T-helper 1 cell treated with Interleukin-12 subunit alpha and Interleukin-12 subunit beta and Interleukin-4 antibody, amounts not matched to agents 30 μg/mL and 1 μg/mL, for 36 hours (primary cell): Measurements from ENCODE around the gene OAF.

Experiments
- H3K27ac Mint-ChIP-seq: one replicate; pipeline ENCODE4 v1.8.0; 2021; ENCODE audit warnings: mild to moderate bottlenecking, mixed read lengths
- H3K27me3 Mint-ChIP-seq: one replicate; pipeline ENCODE4 v1.8.0; 2021; ENCODE audit warnings: low read depth, mixed read lengths
- H3K36me3 Mint-ChIP-seq: one replicate; pipeline ENCODE4 v1.8.0; 2021; ENCODE audit warnings: low read depth, mixed read lengths
- H3K4me1 Mint-ChIP-seq: one replicate; pipeline ENCODE4 v1.8.0; 2021; ENCODE audit warnings: low read depth, mixed read lengths
- H3K4me3 Mint-ChIP-seq: one replicate; pipeline ENCODE4 v1.8.0; 2021; ENCODE audit warnings: mild to moderate bottlenecking, moderate library complexity, mixed read lengths
- H3K9me3 Mint-ChIP-seq: one replicate; pipeline ENCODE4 v1.8.0; 2021; ENCODE audit warnings: mixed read lengths

Gene OAF

GRCh38 chr11:120210626-120211521 lies at the start of gene OAF:
Gene OAF, plus strand, starts transcription at chr11:120211032. Its CDS starts 248 bp downstream, at chr11:120211280.
- H3K9me3 Mint-ChIP-seq, result no peaks in the 10 kb centered on the region
- H3K27ac Mint-ChIP-seq, result peak within 1 kb of the TSS; percentile 77
- H3K4me3 Mint-ChIP-seq, result peak within 1 kb of the TSS; percentile 95
- peaks cover 72% of the 10 kb centered on the region for H3K27me3 Mint-ChIP-seq
- no peaks in the 10 kb centered on the region for H3K36me3 Mint-ChIP-seq
- peaks cover 10% of the 10 kb centered on the region for H3K4me1 Mint-ChIP-seq

DNA sequence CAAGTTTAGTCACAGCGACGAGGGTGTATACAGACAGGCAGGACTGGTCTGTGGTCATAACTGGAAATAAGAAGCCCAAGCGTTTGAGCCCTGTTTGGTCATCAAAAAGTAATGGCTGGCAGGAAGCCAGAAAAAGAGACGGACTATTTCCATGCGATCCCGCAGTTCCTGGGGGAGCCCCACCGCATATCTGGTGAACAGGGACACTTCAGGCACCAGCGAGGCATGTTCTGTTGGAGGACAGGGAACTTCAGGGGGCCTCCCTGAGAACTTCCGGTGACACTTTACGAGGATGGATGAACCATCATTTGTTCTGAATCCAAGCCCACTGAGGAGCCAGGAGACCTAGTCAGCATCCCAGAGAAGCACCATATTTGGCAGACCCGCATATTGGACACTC lies 43.2 kb upstream of the OAF start:
- Mint-ChIP-seq H3K27me3 (peaks cover 72% of the 10 kb centered on the region), H3K27ac (no peak overlapping the region), H3K4me3 (no peak overlapping the region), H3K9me3 (no peaks in the 10 kb centered on the region), H3K36me3 (no peaks in the 10 kb centered on the region), H3K4me1 (peaks cover 7% of the 10 kb centered on the region)

DNA sequence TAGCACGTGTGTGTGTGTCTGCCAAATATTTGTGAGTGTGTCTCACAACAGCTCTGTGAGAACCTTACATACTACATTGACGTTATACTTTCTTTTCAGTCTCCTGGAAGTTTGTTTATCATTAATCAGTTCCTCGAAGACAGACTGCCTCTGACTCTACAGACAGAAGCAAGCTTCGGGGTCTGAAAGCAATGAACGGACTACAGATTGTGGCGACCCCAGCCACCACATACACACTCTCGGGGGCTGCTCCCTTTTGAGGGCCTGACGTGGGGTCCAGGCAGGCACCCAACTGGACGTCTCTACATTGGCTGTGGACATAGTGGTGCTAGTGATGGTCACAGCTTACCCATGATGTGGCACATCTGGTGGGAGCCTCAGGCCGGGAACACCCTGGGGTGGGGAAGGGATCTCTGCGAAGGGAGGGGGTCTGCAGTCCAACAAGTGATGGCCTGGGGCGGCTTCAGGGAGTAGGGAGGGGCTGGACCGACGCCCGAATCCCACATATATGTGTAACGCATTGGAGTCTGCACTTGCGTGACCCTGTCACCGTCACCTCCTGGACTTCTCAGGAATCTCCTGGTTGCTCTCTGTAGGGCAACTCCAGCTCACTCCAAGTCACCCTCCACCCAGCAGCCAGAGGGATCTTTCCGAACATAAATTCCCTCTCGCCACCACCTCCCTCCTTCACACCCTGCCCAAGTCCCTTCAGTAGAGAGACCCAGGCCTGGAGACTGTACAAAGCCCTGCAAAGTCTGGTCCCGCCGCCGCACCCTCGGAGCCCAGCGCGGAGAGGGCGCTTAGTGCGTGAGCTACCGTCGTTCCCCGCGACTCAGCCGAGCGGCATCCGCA lies 42.5 kb upstream of the OAF start:
- H3K9me3 Mint-ChIP-seq, result no peaks in the 10 kb centered on the region
- H3K4me1 Mint-ChIP-seq, result peaks cover 7% of the 10 kb centered on the region
- peaks cover 77% of the 10 kb centered on the region for H3K27me3 Mint-ChIP-seq
- H3K4me3 Mint-ChIP-seq, result peak overlapping the region; percentile 49
- H3K27ac Mint-ChIP-seq, result no peak overlapping the region
- no peaks in the 10 kb centered on the region for H3K36me3 Mint-ChIP-seq

DNA sequence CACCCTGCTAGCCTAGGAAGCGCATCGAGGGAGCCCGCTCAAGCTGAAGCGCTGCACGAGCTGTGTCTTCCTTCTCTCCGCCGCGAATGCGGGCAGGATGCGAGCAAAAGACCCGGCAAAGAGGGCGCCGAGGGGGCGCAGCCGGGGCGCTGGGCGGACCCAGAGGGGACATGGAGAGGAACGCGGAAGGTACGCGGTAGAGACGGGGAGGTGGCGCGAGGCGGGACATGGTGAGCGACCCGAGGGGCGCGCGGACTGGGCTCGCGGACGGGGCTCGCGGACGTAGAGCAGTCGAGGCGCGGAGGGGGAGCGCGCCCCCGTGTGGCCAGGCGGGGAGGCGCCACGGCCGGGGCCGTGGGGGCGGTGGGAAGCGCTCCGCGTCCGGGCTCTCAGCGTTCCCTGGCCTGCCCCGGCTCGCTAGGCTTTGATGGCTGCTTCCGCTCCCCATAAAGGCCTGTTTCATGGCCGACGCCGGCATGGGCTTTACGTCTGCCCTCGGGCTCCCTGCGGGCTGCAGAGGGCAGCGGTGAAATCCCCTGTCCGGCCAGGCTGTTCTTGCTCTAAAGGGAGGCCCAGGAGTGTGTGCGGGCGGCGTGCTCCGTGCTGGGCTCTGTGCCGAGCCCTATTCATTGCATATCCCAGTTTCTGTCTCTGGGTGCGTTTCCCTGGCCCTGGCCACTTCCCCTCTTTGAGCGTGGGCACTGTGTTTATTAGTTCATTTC lies 41.7 kb upstream of the OAF start:
- Mint-ChIP-seq H3K4me1 (peaks cover 7% of the 10 kb centered on the region), H3K36me3 (no peaks in the 10 kb centered on the region), H3K27me3 (peaks cover 78% of the 10 kb centered on the region), H3K4me3 (peak overlapping the region; percentile 49), H3K27ac (no peak overlapping the region), H3K9me3 (no peaks in the 10 kb centered on the region)

DNA sequence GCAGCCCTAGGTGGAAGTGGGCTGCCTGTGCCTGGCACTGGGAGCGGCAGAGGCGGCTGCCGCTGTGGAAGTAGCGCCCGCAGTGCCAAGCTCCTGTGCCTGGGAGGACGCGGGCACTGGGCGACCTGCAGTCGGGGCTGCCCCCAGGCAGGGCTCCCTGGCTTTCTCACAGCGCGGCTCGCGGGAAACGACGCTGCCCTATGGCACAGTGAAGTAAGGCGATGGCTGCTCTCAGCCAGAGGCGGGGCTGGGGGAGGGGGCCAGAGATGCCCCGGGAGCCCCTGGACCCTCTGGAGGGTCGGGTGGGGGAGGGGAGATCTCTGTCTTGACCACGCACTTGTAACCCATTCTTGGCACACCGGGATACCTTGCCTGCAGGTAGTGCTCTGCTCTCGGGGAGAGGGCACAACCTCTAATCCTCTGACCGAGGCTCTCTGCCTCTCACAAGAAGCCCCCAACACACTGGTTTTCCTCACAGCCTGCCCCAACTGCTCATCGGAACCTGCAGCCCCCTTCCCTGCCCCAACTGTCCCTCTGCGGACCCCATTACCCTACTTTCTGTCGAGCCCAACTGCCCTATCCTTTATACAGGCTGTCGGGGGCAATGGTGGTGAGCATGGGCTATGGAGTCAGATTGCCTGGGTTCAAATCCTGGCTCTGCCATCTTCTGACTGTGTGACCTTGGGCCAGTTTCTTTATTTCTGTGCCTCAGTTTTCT lies 40.7 kb upstream of the OAF start:
- Mint-ChIP-seq H3K9me3 (no peaks in the 10 kb centered on the region), H3K4me3 (no peak overlapping the region), H3K27ac (no peak overlapping the region), H3K36me3 (no peaks in the 10 kb centered on the region), H3K4me1 (peaks cover 7% of the 10 kb centered on the region), H3K27me3 (peaks cover 78% of the 10 kb centered on the region)

DNA sequence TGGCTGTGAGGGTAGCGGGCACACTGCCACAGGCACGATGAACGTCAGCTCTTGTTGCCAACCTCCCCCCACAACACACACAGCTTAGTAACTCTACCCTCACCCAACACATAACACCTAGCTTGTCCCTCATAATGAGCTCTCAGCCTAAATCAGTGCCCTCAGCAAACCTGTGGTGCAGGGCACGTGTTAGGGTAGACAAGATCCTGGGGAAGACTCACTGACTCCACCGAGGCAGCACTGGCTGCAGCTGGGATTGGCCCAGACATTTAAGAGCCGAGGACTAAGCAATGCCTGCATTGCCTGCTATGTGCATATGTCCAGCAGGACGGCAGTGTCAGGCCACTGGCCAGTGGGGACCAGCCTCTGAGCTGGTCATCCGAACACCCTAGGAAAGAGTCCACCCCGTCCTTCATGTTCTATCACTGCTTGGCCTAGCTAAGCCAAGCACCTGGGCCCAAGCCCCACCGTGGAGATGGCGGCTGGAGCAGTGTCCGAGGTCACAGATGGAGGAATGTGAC lies 40.0 kb upstream of the OAF start:
- H3K9me3 Mint-ChIP-seq, result no peaks in the 10 kb centered on the region
- H3K27me3 Mint-ChIP-seq, result peaks cover 79% of the 10 kb centered on the region
- H3K27ac Mint-ChIP-seq, result no peak overlapping the region
- H3K4me3 Mint-ChIP-seq, result no peak overlapping the region
- H3K4me1 Mint-ChIP-seq, result peaks cover 7% of the 10 kb centered on the region
- H3K36me3 Mint-ChIP-seq, result no peaks in the 10 kb centered on the region

DNA sequence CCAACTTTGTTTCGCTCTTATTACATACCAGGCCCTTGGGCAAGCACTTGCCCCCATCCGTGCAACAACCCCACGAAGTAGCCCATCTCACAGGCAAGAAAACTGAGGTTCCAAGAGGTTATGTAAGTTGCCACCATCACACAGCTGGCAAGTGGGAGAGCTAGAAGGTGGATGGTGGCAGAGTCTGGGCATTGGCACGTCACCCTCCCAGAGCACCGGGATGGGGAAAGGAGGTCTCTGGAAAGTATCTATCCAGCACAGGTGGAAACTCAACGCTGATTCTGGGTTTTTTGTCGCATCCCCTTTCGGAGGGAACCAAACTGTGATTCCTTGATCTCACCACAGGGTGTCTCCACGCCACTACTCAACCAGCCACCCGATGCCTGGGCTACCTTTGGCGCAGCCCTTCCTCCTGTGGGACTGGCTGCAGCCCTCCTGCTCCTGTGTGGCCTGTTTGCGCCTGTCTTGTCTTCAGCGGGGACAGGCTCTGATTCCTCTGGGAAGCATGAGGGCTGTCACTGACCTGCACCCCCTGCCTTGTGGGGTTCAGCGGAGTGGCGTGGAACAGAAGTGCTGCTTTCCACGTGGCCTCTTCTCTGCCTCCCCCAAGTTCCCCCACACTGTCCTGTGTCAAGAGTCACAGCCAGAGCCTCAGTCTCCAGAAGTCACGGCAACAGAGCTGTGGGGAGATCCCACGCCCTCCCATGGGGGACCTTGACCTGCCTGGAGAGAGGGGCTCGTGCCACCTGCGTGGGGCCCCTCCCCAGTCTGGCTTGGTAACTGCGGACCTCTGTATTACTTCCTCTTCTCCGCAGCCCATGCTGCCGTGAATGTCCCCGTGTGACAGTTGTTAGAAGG lies 38.5 kb upstream of the OAF start:
- Mint-ChIP-seq H3K27me3 (peaks cover 71% of the 10 kb centered on the region), H3K4me3 (no peak overlapping the region), H3K9me3 (no peaks in the 10 kb centered on the region), H3K4me1 (peaks cover 7% of the 10 kb centered on the region), H3K27ac (no peak overlapping the region), H3K36me3 (no peaks in the 10 kb centered on the region)

DNA sequence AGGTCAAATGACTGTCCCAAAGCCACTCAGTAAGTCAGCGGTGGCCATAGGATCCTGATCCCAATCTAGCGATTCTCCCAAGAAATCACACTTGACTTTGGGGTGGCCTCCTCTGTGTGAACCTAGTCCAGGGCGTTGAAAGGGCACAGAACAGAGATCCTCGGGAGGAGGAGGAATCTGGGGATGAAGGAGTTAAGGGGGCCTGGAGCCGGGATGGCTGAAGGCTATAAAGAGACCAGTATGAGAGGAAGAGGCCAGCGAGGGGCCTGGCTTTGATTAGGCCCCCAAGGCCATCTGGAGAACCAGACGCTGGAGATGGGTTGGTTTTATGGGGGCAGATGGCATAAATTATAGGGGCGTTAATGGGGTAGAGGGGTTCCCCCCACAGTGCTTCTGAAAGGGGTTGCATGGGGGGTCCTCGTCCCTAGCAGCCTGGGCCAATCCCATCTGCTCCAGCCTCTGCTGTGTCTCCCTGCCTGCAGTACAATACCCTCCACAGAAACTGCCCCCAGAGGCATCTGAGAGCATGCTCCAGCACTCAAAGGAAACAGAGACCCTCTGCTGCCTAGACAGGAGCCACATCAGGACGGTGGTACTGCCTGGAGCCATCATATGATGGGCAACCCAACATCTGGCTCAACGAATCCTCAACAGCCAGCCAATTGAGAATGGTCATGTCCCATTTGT lies 37.7 kb upstream of the OAF start:
- no peaks in the 10 kb centered on the region for H3K9me3 Mint-ChIP-seq
- H3K27me3 Mint-ChIP-seq, result peaks cover 63% of the 10 kb centered on the region

GRCh38 chr11:120173807-120174206 lies 37.0 kb upstream of the OAF start:
- Mint-ChIP-seq H3K4me1 (peaks cover 3% of the 10 kb centered on the region), H3K27me3 (peaks cover 57% of the 10 kb centered on the region), H3K27ac (no peak overlapping the region), H3K4me3 (no peak overlapping the region), H3K36me3 (no peaks in the 10 kb centered on the region), H3K9me3 (no peaks in the 10 kb centered on the region)

More for the DNA sequence above, 37.7 kb upstream of the OAF start:
- H3K27ac Mint-ChIP-seq, result no peak overlapping the region
- H3K4me1 Mint-ChIP-seq, result peaks cover 7% of the 10 kb centered on the region
- no peaks in the 10 kb centered on the region for H3K36me3 Mint-ChIP-seq
- H3K4me3 Mint-ChIP-seq, result no peak overlapping the region

GRCh38 chr11:120174866-120175265 lies 36.0 kb upstream of the OAF start:
- no peak overlapping the region for H3K27ac Mint-ChIP-seq
- H3K4me1 Mint-ChIP-seq, result peaks cover 3% of the 10 kb centered on the region
- H3K4me3 Mint-ChIP-seq, result no peak overlapping the region
- no peaks in the 10 kb centered on the region for H3K36me3 Mint-ChIP-seq
- H3K27me3 Mint-ChIP-seq, result peaks cover 57% of the 10 kb centered on the region
- H3K9me3 Mint-ChIP-seq, result no peaks in the 10 kb centered on the region

DNA sequence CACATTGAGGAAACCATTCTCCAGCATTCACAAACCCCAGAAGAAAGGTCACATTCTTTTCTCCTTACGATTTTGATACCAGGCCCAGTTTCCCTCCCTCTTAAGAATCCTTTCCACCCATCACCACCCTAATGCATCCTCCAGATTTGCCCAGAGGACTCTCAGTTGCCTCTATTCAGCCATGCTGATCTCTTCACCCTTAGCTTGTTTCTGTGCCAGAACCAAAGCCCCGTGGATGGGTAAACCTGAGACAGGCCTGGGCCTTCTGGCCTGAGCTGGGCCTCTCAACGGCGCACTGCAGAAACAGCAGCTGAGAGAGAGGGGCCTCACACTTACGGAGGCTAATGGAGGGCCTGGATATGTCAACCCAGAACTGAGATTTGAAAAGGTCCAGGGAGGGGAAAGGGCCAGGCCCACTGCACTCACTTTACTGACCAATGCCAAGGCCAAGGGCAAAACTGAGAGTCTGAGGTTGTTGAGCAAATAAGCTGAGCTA lies 32.2 kb upstream of the OAF start:
- Mint-ChIP-seq H3K4me1 (no peaks in the 10 kb centered on the region), H3K27ac (no peak overlapping the region), H3K4me3 (no peak overlapping the region), H3K27me3 (peaks cover 28% of the 10 kb centered on the region), H3K36me3 (no peaks in the 10 kb centered on the region), H3K9me3 (no peaks in the 10 kb centered on the region)

DNA sequence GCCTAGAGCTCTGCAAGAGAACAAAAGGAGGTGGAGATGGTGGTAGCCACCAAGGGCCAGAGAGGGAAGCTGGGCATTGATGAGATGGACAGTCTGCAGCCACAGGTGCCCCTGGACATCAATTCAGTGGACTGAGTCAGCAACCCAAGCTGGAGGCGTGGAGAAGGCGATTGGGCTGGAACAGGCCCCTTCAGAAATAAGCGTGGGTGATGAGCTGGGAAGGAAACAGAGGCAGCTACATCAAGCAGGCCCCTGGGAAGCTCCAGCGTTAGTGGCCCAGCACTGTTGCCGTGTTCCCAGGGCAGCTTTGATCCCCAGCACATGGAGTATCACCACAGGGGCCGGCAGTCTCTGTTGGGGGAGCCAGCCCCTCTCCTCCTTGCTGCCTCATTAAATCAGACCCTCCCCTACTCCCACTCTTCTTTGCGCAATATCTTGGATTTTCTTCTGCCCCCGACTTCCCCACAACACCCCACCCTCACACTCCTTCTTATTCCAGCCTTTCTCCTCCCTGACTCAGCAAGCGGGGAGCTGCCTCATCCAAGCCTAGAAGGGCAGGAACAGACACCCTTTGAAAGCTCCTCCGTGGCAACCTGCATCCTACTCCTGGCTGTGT lies 31.7 kb upstream of the OAF start:
- no peaks in the 10 kb centered on the region for H3K36me3 Mint-ChIP-seq
- no peak overlapping the region for H3K27ac Mint-ChIP-seq
- no peaks in the 10 kb centered on the region for H3K4me1 Mint-ChIP-seq

More for the DNA sequence above, 31.7 kb upstream of the OAF start:
- Mint-ChIP-seq H3K27me3 (peaks cover 23% of the 10 kb centered on the region), H3K4me3 (no peak overlapping the region), H3K9me3 (no peaks in the 10 kb centered on the region)
